Subcutaneous adipose tissue (tissue), 4 donors: Measurements from ENCODE around the gene LNPEP. TPM values are rescaled to one million over a fixed set of nuclear protein-coding genes. Genes with fewer than 3 reads are reported as not detected.

Experiments
- total RNA-seq, 4 donors: library from RNA; depleted of rRNA; stranded (reverse); fragments of >200 nt; gene quantifications; one replicate each; pipeline ENCODE4 v1.1.0, GENCODE V29; 2016
- TF ChIP-seq, protein P1 (sequence below): fragments of 450-650 bp; IDR thresholded peaks from one replicate; pipeline ENCODE4 v1.5.1; 2016; ENCODE audit warnings: low read depth, mild to moderate bottlenecking, control low read depth, antibody characterized with exemption, moderate library complexity

Gene LNPEP
- total RNA-seq, 4 donors from 2014 or later, result 74.0 to 135 (median 94.5) TPM

DNA sequence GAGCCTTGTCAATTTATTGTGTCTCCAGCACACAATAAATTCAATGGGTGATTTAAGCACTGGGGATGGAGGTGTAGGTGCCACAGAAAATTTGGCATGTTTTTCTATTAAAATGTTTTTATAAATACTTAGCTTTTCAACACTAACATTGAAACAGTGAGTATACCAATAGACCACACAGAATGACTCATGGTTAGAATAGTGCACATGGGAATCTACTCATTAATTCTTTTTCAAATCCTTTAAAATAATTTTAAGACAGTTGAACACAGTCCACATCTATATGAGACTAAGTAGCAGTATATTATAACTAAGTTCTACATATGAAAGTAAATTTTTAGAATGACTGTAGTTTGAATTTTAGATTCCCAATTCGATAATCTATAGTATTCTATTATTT, 67.1 kb downstream of the LNPEP start:
- TF ChIP-seq, protein P1, sequence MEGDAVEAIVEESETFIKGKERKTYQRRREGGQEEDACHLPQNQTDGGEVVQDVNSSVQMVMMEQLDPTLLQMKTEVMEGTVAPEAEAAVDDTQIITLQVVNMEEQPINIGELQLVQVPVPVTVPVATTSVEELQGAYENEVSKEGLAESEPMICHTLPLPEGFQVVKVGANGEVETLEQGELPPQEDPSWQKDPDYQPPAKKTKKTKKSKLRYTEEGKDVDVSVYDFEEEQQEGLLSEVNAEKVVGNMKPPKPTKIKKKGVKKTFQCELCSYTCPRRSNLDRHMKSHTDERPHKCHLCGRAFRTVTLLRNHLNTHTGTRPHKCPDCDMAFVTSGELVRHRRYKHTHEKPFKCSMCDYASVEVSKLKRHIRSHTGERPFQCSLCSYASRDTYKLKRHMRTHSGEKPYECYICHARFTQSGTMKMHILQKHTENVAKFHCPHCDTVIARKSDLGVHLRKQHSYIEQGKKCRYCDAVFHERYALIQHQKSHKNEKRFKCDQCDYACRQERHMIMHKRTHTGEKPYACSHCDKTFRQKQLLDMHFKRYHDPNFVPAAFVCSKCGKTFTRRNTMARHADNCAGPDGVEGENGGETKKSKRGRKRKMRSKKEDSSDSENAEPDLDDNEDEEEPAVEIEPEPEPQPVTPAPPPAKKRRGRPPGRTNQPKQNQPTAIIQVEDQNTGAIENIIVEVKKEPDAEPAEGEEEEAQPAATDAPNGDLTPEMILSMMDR, result no peak

DNA sequence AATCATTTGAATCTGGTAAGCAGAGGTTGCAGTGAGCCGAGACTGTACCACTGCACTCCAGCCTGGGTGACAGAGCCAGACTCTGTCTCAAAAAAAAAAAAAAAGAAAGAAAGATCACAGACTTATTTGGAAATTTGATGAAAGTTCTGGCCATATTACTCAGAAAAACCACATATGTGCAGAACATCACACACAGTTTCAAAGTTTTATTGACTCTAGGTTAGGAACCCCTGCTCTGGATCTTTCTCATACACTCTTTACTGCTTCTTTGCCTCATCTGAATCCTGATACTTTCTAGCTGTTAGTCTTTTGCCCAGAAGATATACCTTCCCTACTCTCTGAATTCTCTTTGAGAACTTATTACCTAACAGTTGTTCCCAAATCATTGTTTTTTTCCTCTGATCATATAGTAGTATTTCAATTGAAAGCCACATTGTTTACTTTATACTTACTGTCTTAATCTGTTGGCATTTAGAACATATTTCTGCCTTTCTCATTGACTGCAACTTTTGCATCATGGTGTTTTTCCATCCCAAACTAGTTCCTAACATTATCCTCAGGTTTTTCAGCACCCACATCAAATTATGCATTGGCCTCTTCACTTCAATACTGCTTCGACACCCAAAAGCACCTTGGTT, 68.7 kb downstream of the LNPEP start:
- TF ChIP-seq, protein P1, result no peak

GRCh38 chr5:97006454-97007060, 70.7 kb downstream of the LNPEP start:
- TF ChIP-seq, protein P1, result no peak

DNA sequence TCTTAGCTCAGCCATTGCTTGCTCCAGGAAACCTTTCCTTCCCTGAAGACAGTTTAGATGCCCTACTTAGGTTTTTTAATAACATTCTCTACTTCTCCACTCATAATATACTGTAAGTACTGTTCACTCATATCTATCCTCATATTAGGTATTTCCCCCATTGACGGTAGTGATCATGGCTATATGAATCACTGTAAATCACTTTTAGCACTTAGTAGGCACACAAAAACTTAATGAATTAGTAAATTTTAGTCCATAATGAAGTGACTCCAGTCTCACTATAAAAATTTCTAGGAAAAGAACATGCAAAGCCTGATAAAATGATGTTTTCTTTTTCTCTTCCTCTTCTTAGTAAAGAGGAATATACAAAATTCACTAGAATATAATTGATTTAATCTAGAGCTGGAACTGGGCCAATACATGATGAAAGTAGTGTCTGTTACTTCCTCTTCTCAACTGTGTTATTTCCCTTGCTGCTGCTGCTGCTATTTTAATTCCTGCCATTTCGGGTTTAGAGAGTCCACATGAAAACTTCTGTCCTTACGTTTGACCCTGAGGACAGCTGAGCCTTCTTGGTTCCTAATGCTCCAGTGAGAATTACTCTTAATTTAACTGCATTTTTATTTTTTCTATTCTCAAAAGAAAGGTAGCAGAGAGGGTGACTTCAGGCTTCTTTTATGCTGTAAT, 73.5 kb downstream of the LNPEP start:
- TF ChIP-seq, protein P1, result no peak

GRCh38 chr5:97009921-97010320, 74.0 kb downstream of the LNPEP start:
- TF ChIP-seq, protein P1, result no peak

DNA sequence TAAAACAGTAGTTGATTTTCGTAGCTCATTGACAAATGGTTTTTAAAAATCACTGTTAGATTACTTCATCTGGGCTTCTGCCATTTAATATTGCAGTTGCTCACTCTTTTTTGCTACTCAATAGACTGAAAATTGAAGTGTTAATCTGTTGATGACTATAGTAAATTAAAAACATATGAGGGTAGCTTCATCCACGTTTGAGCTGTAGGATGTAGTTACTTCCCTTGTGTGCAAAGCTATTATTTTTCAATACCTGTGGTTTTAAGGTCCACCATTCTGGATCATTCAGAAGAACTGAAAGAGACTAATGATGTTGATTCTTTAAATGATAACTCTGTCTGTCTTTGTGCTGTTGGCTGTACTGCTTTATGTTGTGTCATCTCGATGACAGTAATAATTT, 74.7 kb downstream of the LNPEP start:
- TF ChIP-seq, protein P1, result no peak

DNA sequence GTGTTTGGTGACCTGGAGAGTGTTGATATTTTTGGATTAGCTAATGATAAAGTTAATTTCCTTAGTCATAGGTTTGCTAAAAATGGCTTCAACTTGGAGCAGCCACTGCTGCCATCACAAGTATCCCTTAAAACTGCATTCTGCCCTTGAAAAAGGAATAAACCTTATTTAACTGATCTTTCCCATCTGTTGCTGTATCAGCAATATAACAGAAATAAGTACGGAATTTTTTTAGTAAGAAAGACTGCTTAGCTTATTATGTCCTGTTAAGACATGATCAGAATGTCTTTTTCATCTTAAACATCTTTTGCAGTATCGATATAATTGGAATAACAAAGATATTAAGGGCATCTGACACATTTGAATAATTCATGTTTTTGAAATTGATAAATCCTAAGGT, 75.7 kb downstream of the LNPEP start:
- TF ChIP-seq, protein P1, result no peak
